Measurements from ENCODE around the gene FAM193B.

The FAM193B gene

GRCh38 chr5:177512736-177513380 lies 41.5 kb downstream of the FAM193B start:
- DNase-seq, result no peak

GRCh38 chr5:177511796-177512675 lies 42.3 kb downstream of the FAM193B start:
- DNase-seq, result no peak

- DNase-seq, result no peak
Observed at GRCh38 chr5:177511181-177511580, 43.2 kb downstream of the FAM193B start.

- peak; percentile 84 for DNase-seq
Observed at GRCh38 chr5:177510567-177511053, 43.8 kb downstream of the FAM193B start.

- peak; percentile 61 for DNase-seq
Observed at GRCh38 chr5:177509991-177510566, 44.3 kb downstream of the FAM193B start.

- DNase-seq, result peak; percentile 69
Observed at GRCh38 chr5:177509381-177509951, 44.9 kb downstream of the FAM193B start, which contains the start of gene DOK3. Gene DOK3, minus strand, starts transcription at chr5:177509826. Its CDS starts 286 bp downstream, at chr5:177509540.

GRCh38 chr5:177508837-177509236 lies 45.5 kb downstream of the FAM193B start:
- DNase-seq, result peak; percentile 85

- peak; percentile 31 for DNase-seq
Observed at GRCh38 chr5:177508221-177508611, 46.1 kb downstream of the FAM193B start.

GRCh38 chr5:177507596-177508220 lies 46.7 kb downstream of the FAM193B start:
- DNase-seq, result peak; percentile 67

- peak; percentile 77 for DNase-seq
Observed at GRCh38 chr5:177507165-177507564, 47.2 kb downstream of the FAM193B start.

GRCh38 chr5:177505075-177505474 lies 49.3 kb downstream of the FAM193B start:
- no peak for DNase-seq

- DNase-seq, result no peak
Observed at GRCh38 chr5:177504086-177505056, 50.0 kb downstream of the FAM193B start.

- no peak for DNase-seq
Observed at GRCh38 chr5:177503351-177504085, 50.8 kb downstream of the FAM193B start.

- DNase-seq, result no peak
Observed at GRCh38 chr5:177502886-177503285, 51.5 kb downstream of the FAM193B start.

- DNase-seq, result no peak
Observed at GRCh38 chr5:177501874-177502678, 52.3 kb downstream of the FAM193B start.

GRCh38 chr5:177500685-177501522 lies 53.5 kb downstream of the FAM193B start:
- DNase-seq, result peak; percentile 89

GRCh38 chr5:177499842-177500241 lies 54.5 kb downstream of the FAM193B start:
- no peak for DNase-seq

GRCh38 chr5:177498013-177498787 lies 56.2 kb downstream of the FAM193B start:
- peak; percentile 62 for DNase-seq
